NCI-H128 (cell line): ENCODE measurements around the gene RICTOR.

Source experiments
- DNase-seq: peaks from one replicate; lab custom pipeline; 2025; ENCODE audit not compliant: unreplicated experiment; lab: John Stamatoyannopoulos, UW

The RICTOR gene

GRCh38 chr5:38940230-38940858, 133.9 kb downstream of the RICTOR start:
- DNase-seq, result no peak

GRCh38 chr5:38938973-38939372, 135.2 kb downstream of the RICTOR start:
- no peak for DNase-seq

GRCh38 chr5:38938424-38938823, 135.8 kb downstream of the RICTOR start:
- no peak for DNase-seq

GRCh38 chr5:38936269-38936668, 137.9 kb downstream of the RICTOR start:
- DNase-seq, result no peak

- DNase-seq, result no peak
Observed at GRCh38 chr5:38935437-38935836, 138.8 kb downstream of the RICTOR start.

GRCh38 chr5:38932854-38933408, 141.3 kb downstream of the RICTOR start:
- DNase-seq, result no peak

- no peak for DNase-seq
Observed at GRCh38 chr5:38931731-38932130, 142.5 kb downstream of the RICTOR start.

GRCh38 chr5:38929838-38930237, 144.4 kb downstream of the RICTOR start:
- no peak for DNase-seq

- DNase-seq, result no peak
Observed at GRCh38 chr5:38927470-38927869, 146.7 kb downstream of the RICTOR start.

- DNase-seq, result no peak
Observed at GRCh38 chr5:38926121-38926520, 148.1 kb downstream of the RICTOR start.

GRCh38 chr5:38925154-38925925, 148.9 kb downstream of the RICTOR start:
- DNase-seq, result no peak

- DNase-seq, result no peak
Observed at GRCh38 chr5:38923661-38924451, 150.3 kb downstream of the RICTOR start.

- no peak for DNase-seq
Observed at GRCh38 chr5:38922199-38922598, 152.0 kb downstream of the RICTOR start.

GRCh38 chr5:38921174-38921573, 153.0 kb downstream of the RICTOR start:
- no peak for DNase-seq

GRCh38 chr5:38916802-38917201, 157.4 kb downstream of the RICTOR start:
- no peak for DNase-seq

GRCh38 chr5:38913714-38914113, 160.5 kb downstream of the RICTOR start:
- no peak for DNase-seq

GRCh38 chr5:38911933-38912332, 162.3 kb downstream of the RICTOR start:
- no peak for DNase-seq

- DNase-seq, result no peak
Observed at GRCh38 chr5:38906503-38906902, 167.7 kb downstream of the RICTOR start.

GRCh38 chr5:38905516-38905915, 168.7 kb downstream of the RICTOR start:
- no peak for DNase-seq

- DNase-seq, result no peak
Observed at GRCh38 chr5:38899936-38900335, 174.3 kb downstream of the RICTOR start.

- DNase-seq, result no peak
Observed at GRCh38 chr5:38896760-38897159, 177.4 kb downstream of the RICTOR start.

- DNase-seq, result no peak
Observed at GRCh38 chr5:38892363-38892762, 181.8 kb downstream of the RICTOR start.
